Transverse colon (tissue), 4 donors: ENCODE results near the gene IFNA8.

ENCODE experiments used
- CTCF ChIP-seq, 5 experiments: fragments of 200-600 bp in 3 of 5; fragments of 450-650 bp in 2 of 5; sonication (generic) in 3 of 5; IDR thresholded peaks; 1 replicate in 2 of 5; 2 replicates in 3 of 5; pipeline ENCODE4 v1.5.1; 2016 to 2017; ENCODE audit warnings: antibody characterized with exemption in 5 of 5, inconsistent platforms in 3 of 5, mild to moderate bottlenecking in 2 of 5, moderate library complexity in 1 of 5
- EP300 ChIP-seq: sonication (generic); formaldehyde crosslinking; IDR thresholded peaks from one replicate; pipeline ENCODE4 v1.6.1; 2017; ENCODE audit warnings: antibody characterized with exemption, low read depth
- POLR2A ChIP-seq: fragments of 450-650 bp; IDR thresholded peaks from one replicate; pipeline ENCODE4 v1.6.1; 2016; ENCODE audit warnings: antibody characterized with exemption, mild to moderate bottlenecking, moderate library complexity
- POLR2AphosphoS5 ChIP-seq, 3 donors: sonication (generic); formaldehyde crosslinking; IDR thresholded peaks; one replicate each; pipeline ENCODE4 v1.6.1; 2016; ENCODE audit warnings: antibody characterized with exemption in 3 of 3

- TF ChIP-seq CTCF (IDR thresholded peaks at IDR 0.05): no peak
- no peak for TF ChIP-seq POLR2A
- no peak for TF ChIP-seq POLR2AphosphoS5 (IDR thresholded peaks at IDR 0.05)
- TF ChIP-seq EP300: no peak
Measured at GRCh38 chr9:21413151-21413550, 4.2 kb downstream of the IFNA8 start.
